Stimulated activated CD8-positive, alpha-beta memory T cell treated with anti-CD3 and anti-CD28 coated beads, Interleukin-15, amount 100 ng/mL, for 24 hours (primary cell): ENCODE measurements around the gene PRSS12.
"Not testable (repeated sequence)": the region's sequence is repeated elsewhere in the genome, so short reads cannot be mapped to it uniquely, and the experiment has no call there.

Source experiments
- DNase-seq: peaks from one replicate; pipeline ENCODE4 v3.0.0-alpha.2; 2020; ENCODE audit warnings: low read depth

Gene PRSS12

GRCh38 chr4:118318931-118319330 lies 33.9 kb downstream of the PRSS12 start:
- no peak for DNase-seq

DNA sequence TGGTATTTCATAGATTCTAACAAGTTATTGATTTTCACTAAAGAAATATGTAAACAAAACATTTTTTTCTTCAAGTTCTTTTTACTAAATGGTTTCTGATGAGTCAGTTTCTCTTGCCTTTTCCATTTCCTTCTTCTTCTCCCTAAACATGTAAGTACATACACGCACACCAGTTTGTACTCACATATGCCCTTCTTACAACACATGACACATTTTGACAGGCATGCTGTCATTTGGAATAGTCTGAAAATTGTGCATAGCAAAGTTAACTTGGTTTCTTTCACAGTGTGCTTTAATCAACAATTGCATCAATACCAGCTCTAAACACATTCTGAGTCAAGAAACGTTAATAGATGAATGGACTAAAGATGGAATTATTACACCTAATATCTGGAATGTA lies 35.1 kb downstream of the PRSS12 start:
- DNase-seq = no peak

- no peak for DNase-seq
Observed at GRCh38 chr4:118314221-118314620, 38.6 kb downstream of the PRSS12 start.

DNA sequence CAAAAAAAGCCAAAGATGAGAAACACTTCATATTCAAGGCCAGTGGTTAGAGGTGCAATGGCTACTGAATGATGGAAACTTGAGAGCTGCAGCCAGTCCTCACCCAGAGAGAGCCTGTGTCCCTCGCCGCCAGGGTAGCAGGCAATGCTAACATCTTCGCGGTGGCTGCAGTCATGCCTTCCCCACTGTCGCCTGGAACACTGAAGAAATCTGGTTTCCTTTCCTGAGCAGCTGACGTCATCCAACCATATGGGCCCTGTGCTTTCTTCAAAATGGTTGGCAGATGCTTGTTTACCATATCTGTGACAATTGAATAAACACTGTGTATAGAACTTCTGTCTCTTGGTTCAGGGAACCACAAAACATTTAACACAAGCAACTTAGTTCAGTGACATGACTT lies 39.7 kb downstream of the PRSS12 start:
- DNase-seq = no peak

DNA sequence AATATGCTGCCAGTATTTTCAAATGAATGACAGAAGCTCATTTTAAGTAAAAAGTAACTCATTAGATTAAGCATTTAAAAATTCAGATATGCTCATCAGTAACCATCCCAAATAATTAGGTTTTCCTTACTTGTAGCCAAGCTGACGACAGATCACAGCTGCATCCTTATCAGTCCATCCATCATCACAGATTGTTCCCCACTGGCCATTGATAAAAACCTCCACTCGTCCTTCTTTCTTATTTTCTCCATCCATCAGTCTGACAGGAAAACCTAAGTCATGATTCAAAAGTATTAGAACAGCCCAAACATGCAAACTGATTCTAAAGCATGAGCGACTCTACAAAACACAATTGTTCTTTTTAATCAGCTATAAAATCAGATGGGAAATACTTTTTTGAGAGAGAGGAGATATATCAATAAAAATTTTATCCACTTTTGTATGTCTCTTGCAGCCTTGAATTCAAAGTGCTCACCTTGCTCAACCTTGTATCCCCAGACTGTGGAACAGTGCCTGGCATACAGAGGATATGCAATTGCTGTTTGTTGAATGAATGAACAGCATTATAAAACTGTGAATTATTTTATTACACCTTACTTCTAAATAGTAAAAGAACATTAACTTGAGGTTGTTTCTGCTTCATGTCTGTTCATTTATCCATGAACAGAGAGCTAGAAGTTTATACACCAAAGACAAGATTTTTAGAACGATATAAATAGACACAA lies 44.3 kb downstream of the PRSS12 start:
- no peak for DNase-seq

DNA sequence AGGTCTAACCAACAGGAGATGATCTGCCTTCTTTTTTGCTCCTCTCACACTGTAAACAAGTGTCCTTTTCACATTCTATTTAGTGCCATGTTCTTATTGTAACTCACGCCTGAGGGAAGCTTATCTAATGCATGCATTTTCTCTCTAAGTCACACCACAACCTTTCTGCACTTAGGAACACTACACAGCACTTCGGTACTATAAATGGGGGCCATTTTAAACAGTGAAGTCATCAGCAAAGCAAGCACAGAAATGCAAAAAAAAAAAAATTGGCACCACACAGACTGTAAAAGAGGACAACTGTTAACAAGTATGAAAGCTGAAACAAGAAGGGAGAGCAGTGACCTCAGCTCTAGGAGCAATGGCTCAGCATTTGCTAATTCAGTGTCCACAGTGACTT lies 45.2 kb downstream of the PRSS12 start:
- no peak for DNase-seq

DNA sequence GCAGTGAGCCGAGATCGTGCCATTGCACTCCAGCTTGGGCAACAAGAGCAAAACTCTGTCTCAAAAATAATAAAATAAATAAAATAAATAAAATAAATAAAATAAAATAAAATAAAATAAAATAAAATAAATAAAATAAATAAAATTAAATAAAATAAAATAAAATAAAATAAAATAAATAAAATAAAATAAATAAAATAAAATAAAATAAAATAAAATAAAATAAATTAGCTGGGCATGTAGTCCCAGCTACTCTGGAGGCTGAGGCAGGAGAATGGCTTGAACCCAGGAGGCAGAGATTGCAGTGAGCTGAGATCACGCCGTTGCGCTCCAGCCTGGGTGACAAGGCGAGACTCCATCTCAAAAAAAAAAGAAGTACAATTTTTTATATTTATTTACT lies 53.2 kb downstream of the PRSS12 start:
- DNase-seq = not testable (repeated sequence)

GRCh38 chr4:118296729-118297128 lies 56.1 kb downstream of the PRSS12 start:
- no peak for DNase-seq

DNA sequence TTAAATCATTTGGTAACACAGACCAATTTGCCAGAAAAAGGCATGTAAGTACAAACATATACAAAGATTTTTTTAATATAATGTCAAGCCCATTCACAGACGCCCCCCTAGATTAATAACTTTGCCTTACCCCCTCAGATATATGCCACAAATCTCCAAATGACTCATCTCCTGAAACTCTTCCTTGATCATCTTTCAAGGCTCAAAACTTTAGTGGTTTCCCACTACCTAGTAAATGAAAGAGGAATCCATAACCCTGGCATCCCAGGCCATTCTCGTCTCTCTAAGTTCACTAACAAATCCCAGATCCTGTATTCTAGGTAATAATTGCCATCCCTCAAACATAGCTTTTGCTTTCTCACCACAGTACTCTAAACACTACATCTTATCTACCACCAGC lies 61.9 kb downstream of the PRSS12 start:
- no peak for DNase-seq

DNA sequence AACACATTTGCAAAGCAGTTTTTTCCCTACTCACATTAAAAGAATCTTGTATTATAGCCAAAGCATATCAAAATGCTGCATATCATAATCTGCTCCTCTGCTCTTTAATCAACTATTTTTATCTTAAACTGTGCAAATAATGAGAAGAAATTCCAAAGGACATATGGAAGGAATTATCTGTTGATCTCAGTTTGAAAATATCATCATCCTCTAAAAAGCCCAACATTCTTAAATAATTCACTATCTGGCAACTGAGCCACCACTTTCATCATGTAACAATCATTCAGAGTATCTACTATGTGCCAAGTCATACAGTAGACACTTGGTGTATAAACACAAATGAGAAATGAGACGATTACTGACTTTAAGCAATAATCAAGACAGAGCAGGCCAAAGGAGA lies 63.0 kb downstream of the PRSS12 start:
- no peak for DNase-seq

DNA sequence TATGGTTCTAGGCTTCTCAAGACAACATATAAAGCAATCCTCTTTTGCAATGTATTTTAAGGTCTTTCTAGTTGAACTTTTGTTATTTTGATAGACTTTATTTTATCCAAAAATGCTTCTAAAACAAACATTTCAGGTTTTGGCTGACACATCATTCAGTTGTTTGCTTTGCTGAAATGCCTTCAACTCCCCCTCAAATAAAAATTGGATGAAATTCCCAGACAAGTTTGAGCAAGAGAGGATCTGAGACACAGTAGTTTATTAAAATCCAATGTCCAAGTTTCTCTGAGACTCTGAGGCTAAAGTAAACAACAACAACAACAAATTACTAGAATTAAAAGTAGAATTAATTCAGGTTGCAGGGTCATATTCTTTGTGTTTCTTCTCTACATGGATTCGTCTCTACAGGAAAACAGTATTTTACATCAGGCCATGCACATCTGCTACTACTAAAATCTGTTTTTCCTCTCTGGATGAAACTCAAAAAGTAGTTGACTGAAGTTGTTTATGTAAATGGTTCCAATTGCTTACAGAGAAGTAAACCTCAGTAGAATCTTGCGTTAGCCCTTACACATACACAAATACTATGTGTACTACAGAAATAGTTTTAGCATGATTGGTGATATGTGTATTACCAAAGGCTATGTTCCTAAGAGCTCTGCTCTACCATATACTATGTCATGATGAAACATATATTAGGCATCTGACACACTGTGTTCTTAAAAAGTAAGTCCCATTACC lies 64.9 kb downstream of the PRSS12 start:
- DNase-seq = no peak

DNA sequence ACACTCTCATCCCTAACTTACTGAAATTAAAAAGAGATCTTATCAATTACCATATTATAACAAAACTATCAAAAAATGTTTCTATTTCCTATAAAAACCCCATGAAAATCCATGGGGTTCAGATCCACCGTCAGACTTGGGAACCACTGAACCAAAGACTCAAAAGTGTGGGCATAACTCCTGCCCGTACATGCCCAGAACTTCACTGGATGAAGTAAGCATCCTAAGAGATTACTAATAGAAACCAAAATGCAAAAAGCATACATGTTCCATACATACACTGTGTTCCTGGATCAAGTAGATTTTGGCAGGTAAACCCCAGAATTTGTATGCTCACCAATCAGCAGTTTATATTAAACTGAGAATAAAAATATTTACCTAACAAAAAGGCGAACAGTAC lies 66.1 kb downstream of the PRSS12 start:
- no peak for DNase-seq

DNA sequence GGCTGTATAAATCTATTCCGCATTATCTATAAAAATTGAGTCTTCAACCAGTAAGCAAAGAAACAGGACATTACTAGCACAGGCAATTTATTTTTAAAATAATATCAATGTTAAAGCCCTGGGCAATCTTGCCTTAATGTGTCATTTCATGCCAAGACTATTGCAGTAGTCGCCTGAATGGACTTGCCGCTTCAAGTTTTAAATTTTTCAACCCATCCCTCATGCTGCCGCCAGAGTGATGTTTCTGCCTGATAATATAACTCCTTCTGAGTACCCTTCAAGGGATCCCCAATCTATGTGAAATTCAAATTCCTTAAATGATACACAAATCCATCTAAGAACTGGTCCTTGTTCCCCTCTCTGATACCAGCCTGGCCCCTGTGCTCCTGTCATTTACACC lies 66.9 kb downstream of the PRSS12 start:
- no peak for DNase-seq

DNA sequence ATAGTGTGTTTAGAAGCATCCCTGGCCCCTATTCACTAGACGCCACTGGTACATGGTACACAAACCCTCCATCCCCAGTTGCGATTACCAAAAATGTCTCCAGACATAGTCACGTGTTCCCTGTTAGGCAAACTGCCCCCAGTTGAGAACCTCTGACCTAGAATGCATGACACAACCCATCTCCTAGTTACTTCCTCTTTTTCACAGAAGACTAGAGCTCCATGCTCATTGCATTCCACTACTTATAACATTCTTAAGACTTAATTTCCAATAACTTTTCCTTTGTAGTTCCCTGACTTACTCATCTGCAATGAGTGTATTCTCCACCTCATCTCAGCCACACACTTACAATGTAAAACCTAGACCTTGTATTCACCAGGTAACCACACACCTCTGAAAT lies 68.6 kb downstream of the PRSS12 start:
- no peak for DNase-seq

DNA sequence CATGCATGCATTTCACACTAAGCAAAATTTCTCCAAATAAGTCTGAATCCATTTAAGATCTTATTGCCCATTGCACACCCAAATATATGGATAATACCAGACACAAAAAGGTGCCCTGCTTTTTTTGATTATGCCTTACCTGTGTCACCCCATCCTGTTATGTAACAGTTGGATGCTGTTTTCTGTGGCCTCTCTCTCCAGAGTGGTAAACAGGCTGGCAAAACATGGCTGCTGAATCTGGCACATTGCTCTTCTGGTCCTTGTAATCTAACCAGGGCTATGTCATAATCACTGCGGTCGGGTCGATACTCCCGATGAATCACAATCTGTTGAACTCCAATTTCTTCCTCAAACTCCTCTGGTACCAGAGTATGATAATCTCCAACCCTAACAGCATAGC lies 70.1 kb downstream of the PRSS12 start:
- DNase-seq = no peak

- no peak for DNase-seq
Observed at GRCh38 chr4:118281611-118282442, 71.0 kb downstream of the PRSS12 start.

GRCh38 chr4:118280501-118281218 lies 72.1 kb downstream of the PRSS12 start:
- no peak for DNase-seq

DNA sequence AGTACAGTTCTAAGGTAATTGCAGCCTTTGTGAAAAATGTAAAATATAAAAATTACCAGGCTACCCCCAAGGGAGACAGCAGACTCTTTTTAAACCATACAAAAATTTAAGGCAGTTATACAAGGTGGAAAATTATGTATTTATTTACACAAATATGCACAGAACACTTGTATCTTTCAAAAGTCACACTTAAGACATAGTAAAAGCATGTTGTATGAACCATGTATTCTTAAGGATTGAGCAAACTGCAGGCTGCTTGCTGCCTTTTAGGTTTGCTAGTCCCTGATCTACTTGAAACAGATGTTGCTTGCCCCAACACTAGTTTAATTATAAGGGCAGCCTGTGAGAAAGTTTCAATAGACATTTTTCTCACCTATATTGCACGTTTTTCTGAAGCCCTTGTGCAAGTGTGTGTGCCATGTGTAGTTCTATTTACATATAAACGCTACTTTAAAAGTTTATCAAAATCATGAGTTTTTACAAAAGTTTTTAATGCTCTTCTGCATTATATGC lies 72.8 kb downstream of the PRSS12 start:
- DNase-seq = no peak

GRCh38 chr4:118279328-118279727 lies 73.5 kb downstream of the PRSS12 start:
- DNase-seq = no peak

- DNase-seq = peak; percentile 87
Observed at GRCh38 chr4:118278473-118279274, 74.1 kb downstream of the PRSS12 start.

DNA sequence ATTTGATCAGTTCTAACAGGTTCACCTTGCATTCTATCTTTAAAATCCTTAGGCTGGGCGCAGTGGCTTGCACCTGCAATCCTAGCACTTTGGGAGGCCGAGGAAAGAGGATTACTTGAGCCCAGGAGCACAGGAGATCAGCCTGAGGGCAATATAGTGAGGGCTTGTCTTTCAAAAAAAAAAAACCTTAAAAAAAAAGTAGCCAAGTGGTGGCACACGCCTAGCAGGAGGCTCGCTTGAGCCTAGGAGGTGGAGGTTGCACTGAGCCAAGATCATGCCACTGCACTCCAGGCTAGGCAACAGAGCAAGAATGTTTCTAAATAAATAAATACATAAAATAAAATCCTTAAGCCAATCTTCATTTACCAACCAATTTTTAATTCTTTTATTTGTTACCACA lies 75.6 kb downstream of the PRSS12 start:
- no peak for DNase-seq
